H1 (cell line): ENCODE results near the gene C1orf116. TPM values are rescaled to one million over a fixed set of nuclear protein-coding genes. Genes with fewer than 3 reads are reported as not detected.

Source experiments
- CTCF ChIA-PET: fragments of 300-600 bp; sonication (Branson Sonifier 250); formaldehyde crosslinking; loops from one replicate; lab custom pipeline; 2021; ENCODE audit not compliant: partially characterized antibody; lab: Charles Lee
- POLR2A ChIA-PET: fragments of 300-600 bp; sonication (Branson Sonifier 250); formaldehyde crosslinking; loops from one replicate; lab custom pipeline; 2021; ENCODE audit warnings: inconsistent platforms; ENCODE audit not compliant: partially characterized antibody; lab: Charles Lee
- DNase-seq, 2 experiments: peaks; one replicate each; pipeline versions ENCODE4 v3.0.0 to v3.0.0-alpha.2; 2010 to 2022; ENCODE audit warnings: low spot score in 2 of 2, low read depth in 1 of 2, mixed read lengths in 1 of 2
- FAIRE-seq: peaks from 2 replicates; lab custom pipeline; 2011; peaks lifted over from hg19 to GRCh38; lab: Jason Lieb, UNC
- H2AFZ ChIP-seq: 2 replicates; pipeline ENCODE4 v1.8.1; 2012; ENCODE audit warnings: low read length, inconsistent platforms
- H2AK5ac ChIP-seq: 2 replicates; pipeline ENCODE4 v1.6.1; 2013; ENCODE audit warnings: low read depth, low read length
- H2BK120ac ChIP-seq: replicated peaks from 2 replicates; pipeline ENCODE3; 2013; ENCODE audit warnings: low read depth, low read length, inconsistent platforms
- H2BK12ac ChIP-seq: 2 replicates; pipeline ENCODE4 v1.6.1; 2013; ENCODE audit warnings: low read depth, low read length
- H2BK15ac ChIP-seq: 2 replicates; pipeline ENCODE4 v1.6.1; 2013; ENCODE audit warnings: low read length
- H2BK20ac ChIP-seq: 2 replicates; pipeline ENCODE4 v1.6.1; 2013; ENCODE audit warnings: low read length
- H2BK5ac ChIP-seq: 2 replicates; pipeline ENCODE4 v1.6.1; 2013; ENCODE audit warnings: low read depth, low read length
- H3K14ac ChIP-seq: 2 replicates; pipeline ENCODE4 v1.6.1; 2013; ENCODE audit warnings: inconsistent platforms; ENCODE audit not compliant: insufficient read length
- H3K18ac ChIP-seq: 2 replicates; pipeline ENCODE4 v1.6.1; 2013; ENCODE audit warnings: low read length; ENCODE audit errors: extremely low read depth
- H3K23ac ChIP-seq: 2 replicates; pipeline ENCODE4 v1.6.1; 2013; ENCODE audit warnings: inconsistent platforms; ENCODE audit not compliant: insufficient read length
- H3K23me2 ChIP-seq: 2 replicates; pipeline ENCODE4 v1.6.1; 2013; ENCODE audit warnings: low read depth, low read length
- H3K27ac ChIP-seq: 2 replicates; pipeline ENCODE4 v1.6.1; 2011; ENCODE audit warnings: low read depth, low read length, inconsistent platforms
- H3K27me3 ChIP-seq, 4 experiments: replicated peaks in 1 of 4; 1 replicate in 1 of 4; 2 replicates in 3 of 4; pipeline versions ENCODE4 v1.6.1 to v1.8.1; 2011 to 2013; ENCODE audit warnings: low read length in 3 of 4, mild to moderate bottlenecking in 3 of 4, inconsistent platforms in 2 of 4, mixed read lengths in 2 of 4, moderate library complexity in 1 of 4; ENCODE audit not compliant: control insufficient read depth in 3 of 4, insufficient read depth in 3 of 4; ENCODE audit errors: extremely low read depth in 1 of 4
- H3K36me3 ChIP-seq, 4 experiments: 2 replicates each; pipeline versions ENCODE4 v1.6.1 to v1.8.1; 2011 to 2013; ENCODE audit warnings: mild to moderate bottlenecking in 4 of 4, low read length in 3 of 4, moderate library complexity in 2 of 4, control low read depth in 1 of 4, inconsistent platforms in 1 of 4; ENCODE audit not compliant: insufficient read depth in 4 of 4, control insufficient read depth in 2 of 4
- H3K4ac ChIP-seq: replicated peaks from 2 replicates; pipeline ENCODE3; 2013; ENCODE audit warnings: low read length, low read depth, mixed read lengths, inconsistent platforms; ENCODE audit not compliant: insufficient read length
- H3K4me1 ChIP-seq, 4 experiments: replicated peaks in 1 of 4; 1 replicate in 1 of 4; 2 replicates in 3 of 4; pipeline versions ENCODE4 v1.6.1 to v1.8.1; 2011 to 2013; ENCODE audit warnings: low read length in 3 of 4, inconsistent platforms in 2 of 4, mixed read lengths in 1 of 4; ENCODE audit not compliant: insufficient read depth in 4 of 4, control insufficient read depth in 3 of 4
- H3K4me2 ChIP-seq, 2 experiments: 2 replicates each; pipeline versions ENCODE4 v1.6.1 to v1.8.1; 2011 to 2013; ENCODE audit warnings: low read depth in 2 of 2, low read length in 2 of 2, control low read depth in 1 of 2, inconsistent platforms in 1 of 2, mild to moderate bottlenecking in 1 of 2; ENCODE audit not compliant: insufficient read depth in 1 of 2
- H3K4me3 ChIP-seq, 4 experiments: fragments of 200-600, 300-600 bp in 1 of 4; sonication (generic), shearing (Covaris generic), sonication (Bioruptor Twin) in 1 of 4; 2 replicates each; pipeline versions ENCODE4 v1.5.1 to v1.8.1; 2011 to 2016; ENCODE audit warnings: low read length in 4 of 4, low read depth in 3 of 4, control low read depth in 2 of 4, inconsistent platforms in 2 of 4, mild to moderate bottlenecking in 2 of 4, mixed read lengths in 1 of 4, moderate library complexity in 1 of 4; ENCODE audit not compliant: insufficient read depth in 2 of 4; ENCODE audit errors: extremely low read depth in 1 of 4
- H3K56ac ChIP-seq: replicated peaks from 2 replicates; pipeline ENCODE3; 2013; ENCODE audit warnings: low read depth, mild to moderate bottlenecking, mixed read lengths, low read length, inconsistent platforms; ENCODE audit not compliant: insufficient read length
- H3K79me1 ChIP-seq: 2 replicates; pipeline ENCODE4 v1.6.1; 2013; ENCODE audit warnings: low read depth, low read length, control low read depth
- H3K79me2 ChIP-seq, 2 experiments: 2 replicates each; pipeline versions ENCODE4 v1.6.1 to v1.8.1; 2012 to 2013; ENCODE audit warnings: low read length in 2 of 2, mild to moderate bottlenecking in 2 of 2, inconsistent platforms in 1 of 2; ENCODE audit not compliant: insufficient read depth in 2 of 2, control insufficient read depth in 1 of 2
- H3K9ac ChIP-seq, 4 experiments: replicated peaks in 1 of 4; 1 replicate in 1 of 4; 2 replicates in 3 of 4; pipeline versions ENCODE4 v1.6.1 to v1.8.1; 2011 to 2013; ENCODE audit warnings: low read depth in 3 of 4, low read length in 3 of 4, control low read depth in 2 of 4, mild to moderate bottlenecking in 2 of 4, moderate library complexity in 2 of 4, inconsistent platforms in 1 of 4; ENCODE audit errors: extremely low read depth in 1 of 4
- H3K9me3 ChIP-seq, 2 experiments: 2 replicates each; pipeline versions ENCODE4 v1.6.1 to v1.8.1; 2012 to 2013; ENCODE audit warnings: mild to moderate bottlenecking in 2 of 2, moderate library complexity in 2 of 2, control low read depth in 1 of 2, inconsistent platforms in 1 of 2, low read depth in 1 of 2, low read length in 1 of 2, mixed read lengths in 1 of 2; ENCODE audit not compliant: insufficient read depth in 2 of 2
- H4K20me1 ChIP-seq, 2 experiments: replicated peaks in 1 of 2; 2 replicates each; pipeline versions ENCODE3 to v1.8.1; 2011 to 2013; ENCODE audit warnings: inconsistent platforms in 2 of 2, low read length in 2 of 2, mild to moderate bottlenecking in 1 of 2; ENCODE audit not compliant: insufficient read depth in 2 of 2, control insufficient read depth in 1 of 2
- H4K5ac ChIP-seq: 2 replicates; pipeline ENCODE4 v1.6.1; 2013; ENCODE audit warnings: low read length, low read depth, mixed read lengths, inconsistent platforms; ENCODE audit not compliant: insufficient read length
- H4K8ac ChIP-seq: 2 replicates; pipeline ENCODE4 v1.8.0; 2013; ENCODE audit warnings: mild to moderate bottlenecking, moderate library complexity, low read length, inconsistent platforms; ENCODE audit not compliant: insufficient read depth; ENCODE audit errors: extremely low read depth
- H4K91ac ChIP-seq: replicated peaks from 2 replicates; pipeline ENCODE3; 2013; ENCODE audit warnings: low read length, mixed read lengths, inconsistent platforms; ENCODE audit not compliant: insufficient read length
- ATF2 ChIP-seq: IDR thresholded peaks from 2 replicates; pipeline ENCODE4 v1.6.1; 2012; ENCODE audit warnings: low read length, inconsistent platforms
- HDAC2 ChIP-seq, 2 experiments: fragments of 300-600 bp in 1 of 2; sonication (generic) in 1 of 2; IDR thresholded peaks; 2 replicates each; pipeline ENCODE4 v1.6.1; 2011 to 2012; ENCODE audit warnings: low read depth in 2 of 2, low read length in 2 of 2, mild to moderate bottlenecking in 2 of 2, moderate library complexity in 2 of 2, borderline replicate concordance in 1 of 2, inconsistent platforms in 1 of 2
- MAFK ChIP-seq: IDR thresholded peaks from 2 replicates; pipeline ENCODE4 v1.6.1; 2012; ENCODE audit warnings: low read depth, mild to moderate bottlenecking, improper control_type of control experiment, low read length
- NANOG ChIP-seq: IDR thresholded peaks from 2 replicates; pipeline ENCODE4 v1.6.1; 2011; ENCODE audit warnings: low read length, low read depth, mild to moderate bottlenecking, inconsistent platforms; ENCODE audit not compliant: insufficient read depth, poor library complexity, severe bottlenecking
- SAP30 ChIP-seq: fragments of 300-600 bp; sonication (generic); IDR thresholded peaks from 2 replicates; pipeline ENCODE4 v1.7.1; 2012; ENCODE audit warnings: low read length, moderate library complexity, mild to moderate bottlenecking, inconsistent platforms; ENCODE audit not compliant: insufficient read depth, insufficient replicate concordance
- SP1 ChIP-seq: IDR thresholded peaks from 2 replicates; pipeline ENCODE4 v1.6.1; 2011; ENCODE audit warnings: low read depth, low read length
- WGBS, 2 experiments: shearing (Covaris generic) in 1 of 2; methylation state at CpG; one replicate each; pipeline versions ENCODE4 v1.1.6 to v1.1.7; 2013 to 2015; ENCODE audit warnings: low lambda C conversion rate in 2 of 2, mixed read lengths in 2 of 2, inconsistent platforms in 1 of 2, low coverage in 1 of 2, missing lambda C conversion rate in 1 of 2; ENCODE audit not compliant: insufficient replicate concordance in 2 of 2, insufficient coverage in 1 of 2, insufficient read length in 1 of 2; ENCODE audit errors: extremely low coverage in 1 of 2, missing lambda C conversion rate in 1 of 2; 5-methylcytosine and 5-hydroxymethylcytosine counted together
- polyA plus RNA-seq, 7 experiments: library from polyadenylated mRNA; depleted of rRNA in 3 of 7; stranded (reverse) in 5 of 7; unstranded in 2 of 7; fragments of >200 nt in 5 of 7; fragments of 200-250 nt in 2 of 7; gene quantifications; 1 replicate in 5 of 7; 2 replicates in 1 of 7; 4 replicates in 1 of 7; pipeline versions ENCODE4 v1.2.1 to v1.2.3, GENCODE V29; 2011 to 2013; ENCODE audit warnings: missing spikeins in 2 of 7, mixed read lengths in 2 of 7
- total RNA-seq: library from RNA; stranded (reverse); fragmentation: NEBNext Ultra II Directional; extraction: Animal tissue kit (Norgen Biotek cat#: 25700); gene quantifications from 2 replicates; pipeline ENCODE4 v1.2.1, GENCODE V29; 2021

Gene C1orf116
- total and polyA plus RNA-seq, 2 of the 8 experiments (the other 6 are each of a cell fraction or from before 2014, with no cell fraction given), result 2.2 to 3.9 TPM

DNA sequence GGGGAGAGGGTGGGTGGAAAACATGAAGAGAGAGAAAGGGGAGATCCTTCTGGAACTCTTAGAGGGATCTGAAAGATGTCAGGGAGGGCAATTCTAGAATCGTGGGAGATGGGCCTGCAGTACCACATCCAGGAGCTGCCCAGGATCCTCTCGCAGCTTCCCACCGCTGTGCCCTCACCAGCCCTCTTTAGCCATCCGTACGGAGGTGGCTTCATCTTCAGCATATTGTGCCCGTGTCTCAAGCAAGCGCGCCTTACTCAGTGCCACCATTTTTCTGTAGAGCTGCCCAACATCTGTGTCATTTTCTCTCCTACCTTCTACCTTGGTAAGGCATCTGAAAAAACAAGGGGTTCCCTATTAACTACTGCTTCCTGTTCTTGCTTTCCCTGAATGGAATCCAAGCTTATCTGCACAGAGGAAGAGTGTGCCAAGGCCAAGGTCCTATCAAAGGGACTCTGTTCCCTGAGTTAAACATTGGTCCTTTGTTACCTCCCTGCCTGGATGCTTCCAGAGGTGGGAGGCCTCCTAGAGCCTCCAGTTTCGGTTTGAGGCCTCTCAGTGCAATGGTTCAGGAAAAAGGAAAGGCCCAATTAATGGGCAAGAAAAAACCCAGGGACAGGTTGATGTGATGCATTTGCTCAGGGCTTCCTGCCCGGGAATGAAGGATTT is 23.2 kb downstream of the C1orf116 start:
- no peak overlapping the region for H3K18ac ChIP-seq
- H3K56ac ChIP-seq, result no peak overlapping the region
- H3K9ac ChIP-seq, result no peak overlapping the region
- no peak for DNase-seq
- no peak overlapping the region for H2BK15ac ChIP-seq
- no peak overlapping the region for H4K8ac ChIP-seq
- no peak overlapping the region for H2AFZ ChIP-seq
- H3K36me3 ChIP-seq, result no peaks in the 10 kb centered on the region
- H3K27ac ChIP-seq, result no peak overlapping the region
- no peak overlapping the region for H2BK120ac ChIP-seq
- no peak overlapping the region for H3K4ac ChIP-seq
- POLR2A ChIA-PET, result interaction anchor here (1.5 kb wide), 1 partner anchor 69 kb away, joined by 3 read pairs; no protein-coding TSS in a partner anchor
- H3K27me3 ChIP-seq, result no peaks in the 10 kb centered on the region
- H3K4me2 ChIP-seq, result no peak overlapping the region
- H4K5ac ChIP-seq, result no peak overlapping the region
- H2AK5ac ChIP-seq, result no peak overlapping the region
- TF ChIP-seq MAFK, result no peak
- TF ChIP-seq NANOG, result no peak
- no peak for TF ChIP-seq HDAC2 (IDR thresholded peaks at IDR 0.05; ENCODE audit: borderline replicate concordance in 1 of 2, low read depth in 2 of 2, low read length in 2 of 2)
- TF ChIP-seq ATF2, result no peak
- TF ChIP-seq SP1, result no peak
- TF ChIP-seq SAP30, result no peak
- no peaks in the 10 kb centered on the region for H3K4me1 ChIP-seq
- no peak overlapping the region for H2BK12ac ChIP-seq
- no peaks in the 10 kb centered on the region for H4K20me1 ChIP-seq
- no peak overlapping the region for H4K91ac ChIP-seq
- no peaks in the 10 kb centered on the region for H3K79me1 ChIP-seq
- H3K14ac ChIP-seq, result no peak overlapping the region
- CTCF ChIA-PET, result interaction anchor here (1.5 to 9.9 kb wide), 3 partner anchors 13 to 28 kb away, joined by 4 to 122 read pairs (median 5); no protein-coding TSS in a partner anchor
- no peak overlapping the region for H3K4me3 ChIP-seq
- no peak overlapping the region for H2BK5ac ChIP-seq
- H3K23me2 ChIP-seq, result no peaks in the 10 kb centered on the region
- H2BK20ac ChIP-seq, result no peak overlapping the region
- H3K79me2 ChIP-seq, result no peaks in the 10 kb centered on the region
- FAIRE-seq, result no peak
- H3K23ac ChIP-seq, result no peak overlapping the region
- no peaks in the 10 kb centered on the region for H3K9me3 ChIP-seq
- 93% methylated on average over 10 of the region's 10 CpGs; no CpG with 5 or more reads in 1 of the 2 experiments for WGBS, 2 experiments
